ENCODE results near the gene MANEA. TPM values are rescaled to one million over a fixed set of nuclear protein-coding genes. Genes with fewer than 3 reads are reported as not detected.

The MANEA gene
- total RNA-seq, 1 experiment from 2014 or later: 13.9 TPM

- no peak for TF ChIP-seq POLR2AphosphoS5 (IDR thresholded peaks at IDR 0.05; ENCODE audit: low read depth, low read length)
- no peak for TF ChIP-seq SIN3A (IDR thresholded peaks at IDR 0.05; ENCODE audit: low read depth)
- TF ChIP-seq, protein P1, sequence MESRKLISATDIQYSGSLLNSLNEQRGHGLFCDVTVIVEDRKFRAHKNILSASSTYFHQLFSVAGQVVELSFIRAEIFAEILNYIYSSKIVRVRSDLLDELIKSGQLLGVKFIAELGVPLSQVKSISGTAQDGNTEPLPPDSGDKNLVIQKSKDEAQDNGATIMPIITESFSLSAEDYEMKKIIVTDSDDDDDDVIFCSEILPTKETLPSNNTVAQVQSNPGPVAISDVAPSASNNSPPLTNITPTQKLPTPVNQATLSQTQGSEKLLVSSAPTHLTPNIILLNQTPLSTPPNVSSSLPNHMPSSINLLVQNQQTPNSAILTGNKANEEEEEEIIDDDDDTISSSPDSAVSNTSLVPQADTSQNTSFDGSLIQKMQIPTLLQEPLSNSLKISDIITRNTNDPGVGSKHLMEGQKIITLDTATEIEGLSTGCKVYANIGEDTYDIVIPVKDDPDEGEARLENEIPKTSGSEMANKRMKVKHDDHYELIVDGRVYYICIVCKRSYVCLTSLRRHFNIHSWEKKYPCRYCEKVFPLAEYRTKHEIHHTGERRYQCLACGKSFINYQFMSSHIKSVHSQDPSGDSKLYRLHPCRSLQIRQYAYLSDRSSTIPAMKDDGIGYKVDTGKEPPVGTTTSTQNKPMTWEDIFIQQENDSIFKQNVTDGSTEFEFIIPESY (IDR thresholded peaks at IDR 0.05; ENCODE audit: extremely low read depth, insufficient replicate concordance, low read length): no peak
- TF ChIP-seq SRF (IDR thresholded peaks at IDR 0.05; ENCODE audit: low read depth): no peak
- TF ChIP-seq, protein P2, sequence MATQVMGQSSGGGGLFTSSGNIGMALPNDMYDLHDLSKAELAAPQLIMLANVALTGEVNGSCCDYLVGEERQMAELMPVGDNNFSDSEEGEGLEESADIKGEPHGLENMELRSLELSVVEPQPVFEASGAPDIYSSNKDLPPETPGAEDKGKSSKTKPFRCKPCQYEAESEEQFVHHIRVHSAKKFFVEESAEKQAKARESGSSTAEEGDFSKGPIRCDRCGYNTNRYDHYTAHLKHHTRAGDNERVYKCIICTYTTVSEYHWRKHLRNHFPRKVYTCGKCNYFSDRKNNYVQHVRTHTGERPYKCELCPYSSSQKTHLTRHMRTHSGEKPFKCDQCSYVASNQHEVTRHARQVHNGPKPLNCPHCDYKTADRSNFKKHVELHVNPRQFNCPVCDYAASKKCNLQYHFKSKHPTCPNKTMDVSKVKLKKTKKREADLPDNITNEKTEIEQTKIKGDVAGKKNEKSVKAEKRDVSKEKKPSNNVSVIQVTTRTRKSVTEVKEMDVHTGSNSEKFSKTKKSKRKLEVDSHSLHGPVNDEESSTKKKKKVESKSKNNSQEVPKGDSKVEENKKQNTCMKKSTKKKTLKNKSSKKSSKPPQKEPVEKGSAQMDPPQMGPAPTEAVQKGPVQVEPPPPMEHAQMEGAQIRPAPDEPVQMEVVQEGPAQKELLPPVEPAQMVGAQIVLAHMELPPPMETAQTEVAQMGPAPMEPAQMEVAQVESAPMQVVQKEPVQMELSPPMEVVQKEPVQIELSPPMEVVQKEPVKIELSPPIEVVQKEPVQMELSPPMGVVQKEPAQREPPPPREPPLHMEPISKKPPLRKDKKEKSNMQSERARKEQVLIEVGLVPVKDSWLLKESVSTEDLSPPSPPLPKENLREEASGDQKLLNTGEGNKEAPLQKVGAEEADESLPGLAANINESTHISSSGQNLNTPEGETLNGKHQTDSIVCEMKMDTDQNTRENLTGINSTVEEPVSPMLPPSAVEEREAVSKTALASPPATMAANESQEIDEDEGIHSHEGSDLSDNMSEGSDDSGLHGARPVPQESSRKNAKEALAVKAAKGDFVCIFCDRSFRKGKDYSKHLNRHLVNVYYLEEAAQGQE (IDR thresholded peaks at IDR 0.05; ENCODE audit: low read depth): no peak
- TF ChIP-seq, protein P3, sequence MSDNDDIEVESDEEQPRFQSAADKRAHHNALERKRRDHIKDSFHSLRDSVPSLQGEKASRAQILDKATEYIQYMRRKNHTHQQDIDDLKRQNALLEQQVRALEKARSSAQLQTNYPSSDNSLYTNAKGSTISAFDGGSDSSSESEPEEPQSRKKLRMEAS (IDR thresholded peaks at IDR 0.05): no peak
- TF ChIP-seq POLR2A (IDR thresholded peaks at IDR 0.05; ENCODE audit: borderline replicate concordance, extremely low read depth, insufficient read depth, insufficient read length): no peak
- TF ChIP-seq ZNF274 (IDR thresholded peaks at IDR 0.05; ENCODE audit: low read depth, low read length): no peak
- no peak for TF ChIP-seq YY1 (IDR thresholded peaks at IDR 0.05; ENCODE audit: extremely low read depth, insufficient replicate concordance, low read depth, low read length)
- TF ChIP-seq EZH2phosphoT487 (IDR thresholded peaks at IDR 0.05; ENCODE audit: borderline replicate concordance): no peak
- no peak for TF ChIP-seq EGR1 (IDR thresholded peaks at IDR 0.05; ENCODE audit: low read depth)
- no peak for TF ChIP-seq CEBPB (IDR thresholded peaks at IDR 0.05; ENCODE audit: low read depth)
- TF ChIP-seq CTCF (IDR thresholded peaks at IDR 0.05 in 2 of 3, conservative IDR thresholded peaks at IDR 0.05 in 1 of 3; ENCODE audit: borderline replicate concordance in 1 of 3, insufficient read depth in 1 of 3, low read depth in 2 of 3, low read length in 2 of 3): no peak
- no peak for TF ChIP-seq ZFX (IDR thresholded peaks at IDR 0.05)
- TF ChIP-seq ATF3 (IDR thresholded peaks at IDR 0.05): no peak
- TF ChIP-seq TCF7L2 (IDR thresholded peaks at IDR 0.05; ENCODE audit: borderline replicate concordance, extremely low read depth, insufficient read depth, insufficient read length): no peak
- no peak for TF ChIP-seq FOSL1 (IDR thresholded peaks at IDR 0.05; ENCODE audit: low read depth)
- TF ChIP-seq ELF1 (IDR thresholded peaks at IDR 0.05; ENCODE audit: borderline replicate concordance, low read depth): no peak
- no peak for TF ChIP-seq JUND (IDR thresholded peaks at IDR 0.05)
- Histone ChIP-seq H2AFZ (ENCODE audit: low read depth, low read length, poor library complexity, severe bottlenecking) (no peak overlapping the region), H3K9ac (ENCODE audit: low read length) (no peak overlapping the region), H3K4me2 (ENCODE audit: low read length) (no peak overlapping the region), H3K4me1 (ENCODE audit: control insufficient read depth in 1 of 2, insufficient read depth in 2 of 2, low read length in 2 of 2) (peaks cover 0 to 5% of the 10 kb centered on the region in 2 experiments; a peak in 1 of 4 replicates), H4K20me1 (ENCODE audit: insufficient read depth) (no peaks in the 10 kb centered on the region), H3K9me3 (ENCODE audit: control insufficient read depth in 1 of 2, insufficient read depth in 1 of 2, low read depth in 1 of 2, low read length in 2 of 2) (no peaks in the 10 kb centered on the region), H3K27ac (ENCODE audit: low read depth, low read length) (no peak overlapping the region), H3K27me3 (ENCODE audit: insufficient read depth, low read length) (no peaks in the 10 kb centered on the region), H3K9me2 (ENCODE audit: insufficient read depth) (no peaks in the 10 kb centered on the region), H3K4me3 (replicated peaks in 1 of 2; ENCODE audit: low read depth in 1 of 2, low read length in 2 of 2) (no peak overlapping the region), H3K79me2 (ENCODE audit: insufficient read depth, low read length) (no peaks in the 10 kb centered on the region), H3K36me3 (ENCODE audit: control insufficient read depth in 1 of 2, insufficient read depth in 2 of 2, low read length in 2 of 2) (no peaks in the 10 kb centered on the region)
- BruUV-seq (replicated peaks): no TSS peak
- intact Hi-C loops (cut with micrococcal nuclease): no loop called here
- ChIA-PET CTCF (no interaction called here), RAD21 (ENCODE audit: low non-redundant PET in 1 of 2, low total read pairs in 2 of 2, uncharacterized antibody in 2 of 2, unreplicated experiment in 2 of 2) (no interaction called here), POLR2A (no interaction called here)
- ATAC-seq (no peak), DNase-seq (ENCODE audit: low read depth, low spot score) (no peak)
Observed at GRCh38 chr6:95596021-95596420, 18.7 kb downstream of the MANEA start.
